ENCODE results near the gene IGDCC3. TPM values are rescaled to one million over a fixed set of nuclear protein-coding genes. Genes with fewer than 3 reads are reported as not detected.

The IGDCC3 gene
- total RNA-seq, 1 donor from 2014 or later, result 0.13 TPM

DNA sequence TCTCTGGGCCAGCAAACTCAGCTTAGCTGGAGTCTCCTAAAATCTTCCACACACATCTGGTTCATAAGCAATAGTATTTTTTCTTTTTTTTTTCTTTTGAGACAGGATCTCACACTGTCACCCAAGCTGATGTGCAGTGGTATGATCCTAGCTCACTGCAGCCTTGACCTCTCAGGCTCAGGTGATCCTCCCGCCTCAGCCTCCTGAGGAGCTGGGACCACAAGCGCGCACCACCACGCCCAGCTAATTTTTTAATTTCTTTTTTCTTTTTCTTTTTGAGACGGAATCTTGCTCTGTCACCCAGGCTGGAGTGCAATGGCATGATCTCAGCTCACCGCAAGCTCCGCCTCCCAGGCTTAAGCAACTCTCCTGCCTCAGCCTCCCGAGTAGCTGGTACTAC, 39.0 kb downstream of the IGDCC3 start:
- no peak for DNase-seq (ENCODE audit: low read depth)
- H3K36me3 ChIP-seq (ENCODE audit: control insufficient read depth, insufficient read depth, low read length), result no peaks in the 10 kb centered on the region
- TF ChIP-seq, protein P1, sequence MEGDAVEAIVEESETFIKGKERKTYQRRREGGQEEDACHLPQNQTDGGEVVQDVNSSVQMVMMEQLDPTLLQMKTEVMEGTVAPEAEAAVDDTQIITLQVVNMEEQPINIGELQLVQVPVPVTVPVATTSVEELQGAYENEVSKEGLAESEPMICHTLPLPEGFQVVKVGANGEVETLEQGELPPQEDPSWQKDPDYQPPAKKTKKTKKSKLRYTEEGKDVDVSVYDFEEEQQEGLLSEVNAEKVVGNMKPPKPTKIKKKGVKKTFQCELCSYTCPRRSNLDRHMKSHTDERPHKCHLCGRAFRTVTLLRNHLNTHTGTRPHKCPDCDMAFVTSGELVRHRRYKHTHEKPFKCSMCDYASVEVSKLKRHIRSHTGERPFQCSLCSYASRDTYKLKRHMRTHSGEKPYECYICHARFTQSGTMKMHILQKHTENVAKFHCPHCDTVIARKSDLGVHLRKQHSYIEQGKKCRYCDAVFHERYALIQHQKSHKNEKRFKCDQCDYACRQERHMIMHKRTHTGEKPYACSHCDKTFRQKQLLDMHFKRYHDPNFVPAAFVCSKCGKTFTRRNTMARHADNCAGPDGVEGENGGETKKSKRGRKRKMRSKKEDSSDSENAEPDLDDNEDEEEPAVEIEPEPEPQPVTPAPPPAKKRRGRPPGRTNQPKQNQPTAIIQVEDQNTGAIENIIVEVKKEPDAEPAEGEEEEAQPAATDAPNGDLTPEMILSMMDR (IDR thresholded peaks at IDR 0.05; ENCODE audit: insufficient read depth, low read length, poor library complexity, severe bottlenecking), result no peak
- H3K27me3 ChIP-seq (ENCODE audit: control insufficient read depth, insufficient read depth, low read length), result peaks cover 33% of the 10 kb centered on the region
- H3K4me3 ChIP-seq (ENCODE audit: low read depth, low read length), result no peak overlapping the region

DNA sequence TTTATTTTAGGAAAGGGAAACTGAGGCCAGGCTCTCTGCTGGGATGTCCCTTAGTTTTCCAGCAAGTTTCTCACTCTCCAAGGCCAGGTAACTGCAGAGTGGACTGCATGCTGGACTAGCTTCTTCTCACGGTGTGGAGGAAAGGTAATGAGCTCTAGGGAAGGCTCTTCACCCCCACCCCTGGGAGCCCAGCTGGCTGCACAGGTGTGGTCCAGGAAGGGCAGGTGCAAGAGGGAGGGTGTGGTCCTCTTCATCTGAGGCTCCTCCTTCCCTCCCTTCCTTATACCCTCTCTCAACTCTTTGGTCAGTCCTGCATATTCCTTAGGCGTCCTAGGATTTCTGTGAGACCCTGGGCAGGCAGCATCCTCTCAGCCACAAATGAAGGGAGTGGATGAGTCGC, 39.4 kb downstream of the IGDCC3 start:
- no peak for DNase-seq (ENCODE audit: low read depth)
- TF ChIP-seq, protein P1 (IDR thresholded peaks at IDR 0.05; ENCODE audit: insufficient read depth, low read length, poor library complexity, severe bottlenecking), result no peak
- Histone ChIP-seq H3K27me3 (ENCODE audit: control insufficient read depth, insufficient read depth, low read length) (peaks cover 33% of the 10 kb centered on the region), H3K4me3 (ENCODE audit: low read depth, low read length) (no peak overlapping the region), H3K36me3 (ENCODE audit: control insufficient read depth, insufficient read depth, low read length) (no peaks in the 10 kb centered on the region)

DNA sequence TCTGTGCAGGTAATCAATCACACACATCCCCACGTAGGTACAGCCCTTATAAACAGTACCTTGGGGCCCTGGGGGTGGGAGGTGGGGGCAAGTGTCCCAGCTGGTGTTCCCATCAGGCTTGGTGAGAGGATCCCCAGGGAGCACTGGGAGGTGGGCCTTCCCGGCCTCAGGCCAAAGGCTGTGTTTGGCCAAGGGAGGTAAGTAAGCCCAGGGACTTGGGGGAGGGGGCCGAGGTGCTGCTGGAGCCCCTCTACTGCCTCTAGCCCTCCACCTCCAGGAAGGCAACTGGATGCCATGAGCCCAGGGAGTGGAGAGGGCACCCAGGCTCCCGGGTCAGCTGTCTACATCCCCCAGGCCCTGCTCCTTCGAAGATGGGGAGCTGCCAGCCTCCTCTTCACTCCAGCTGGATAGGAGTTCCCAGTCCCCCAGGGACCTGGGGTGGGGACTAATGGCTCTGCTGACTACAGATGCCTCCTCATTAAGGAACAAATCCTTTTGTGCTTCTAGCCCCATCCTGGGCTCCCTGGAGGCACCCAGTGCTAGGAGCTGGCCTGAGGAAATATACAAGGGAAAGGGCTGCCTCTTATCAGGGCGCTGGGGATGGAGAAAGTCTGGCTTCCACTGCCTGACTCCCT, 40.2 kb downstream of the IGDCC3 start:
- Histone ChIP-seq H3K4me3 (ENCODE audit: low read depth, low read length) (no peak overlapping the region), H3K27me3 (ENCODE audit: control insufficient read depth, insufficient read depth, low read length) (peaks cover 39% of the 10 kb centered on the region), H3K36me3 (ENCODE audit: control insufficient read depth, insufficient read depth, low read length) (no peaks in the 10 kb centered on the region)
- no peak for DNase-seq (ENCODE audit: low read depth)
- TF ChIP-seq, protein P1 (IDR thresholded peaks at IDR 0.05; ENCODE audit: insufficient read depth, low read length, poor library complexity, severe bottlenecking), result no peak

DNA sequence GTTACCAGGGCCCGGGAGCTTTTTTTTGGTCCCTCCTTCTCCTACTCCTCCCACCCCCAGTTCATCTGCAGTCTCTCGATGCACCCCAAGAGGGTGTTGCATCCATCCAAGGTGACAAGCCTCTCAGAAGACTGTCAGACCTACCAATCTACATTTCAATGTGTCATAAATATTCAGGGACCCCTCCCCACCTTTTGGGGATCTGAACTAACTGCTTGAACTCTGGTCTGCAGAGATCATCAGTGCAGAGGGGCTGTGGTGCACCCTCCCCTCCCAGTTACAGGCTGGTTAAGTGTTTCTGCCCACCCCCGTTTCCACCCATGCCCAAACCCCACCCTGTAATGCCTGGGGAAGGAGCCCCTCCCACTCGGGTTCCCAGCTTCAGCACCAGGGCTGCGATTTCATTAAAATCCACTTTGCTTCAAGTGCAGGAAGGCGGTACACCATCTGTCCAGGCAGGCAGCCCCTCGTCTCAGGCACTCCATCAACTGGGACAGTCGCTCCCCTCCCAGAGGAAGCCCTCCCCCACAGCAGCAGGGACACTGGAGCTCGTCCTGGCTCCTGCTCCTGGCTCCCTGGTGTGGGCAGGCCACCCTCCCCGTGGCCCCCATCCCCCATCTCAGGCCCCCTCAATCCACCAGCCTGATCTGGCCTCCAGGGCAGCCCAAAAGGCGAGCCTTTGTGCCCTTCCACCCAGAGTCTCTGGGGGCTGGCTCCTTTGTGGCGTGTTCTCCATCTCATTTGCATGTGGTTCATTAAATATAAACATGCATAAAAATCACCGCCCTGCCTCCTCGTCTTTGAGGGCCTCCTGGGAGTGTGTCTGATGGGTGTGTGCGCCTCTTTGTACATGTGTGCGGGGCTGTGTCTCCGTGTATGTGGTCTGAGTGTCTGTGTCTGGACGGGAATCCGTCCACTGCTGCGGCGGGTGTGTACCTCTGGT, 41.0 kb downstream of the IGDCC3 start:
- TF ChIP-seq, protein P1 (IDR thresholded peaks at IDR 0.05; ENCODE audit: insufficient read depth, low read length, poor library complexity, severe bottlenecking), result no peak
- Histone ChIP-seq H3K4me3 (ENCODE audit: low read depth, low read length) (no peak overlapping the region), H3K36me3 (ENCODE audit: control insufficient read depth, insufficient read depth, low read length) (no peaks in the 10 kb centered on the region), H3K27me3 (ENCODE audit: control insufficient read depth, insufficient read depth, low read length) (peaks cover 45% of the 10 kb centered on the region)
- DNase-seq (ENCODE audit: low read depth), result no peak

DNA sequence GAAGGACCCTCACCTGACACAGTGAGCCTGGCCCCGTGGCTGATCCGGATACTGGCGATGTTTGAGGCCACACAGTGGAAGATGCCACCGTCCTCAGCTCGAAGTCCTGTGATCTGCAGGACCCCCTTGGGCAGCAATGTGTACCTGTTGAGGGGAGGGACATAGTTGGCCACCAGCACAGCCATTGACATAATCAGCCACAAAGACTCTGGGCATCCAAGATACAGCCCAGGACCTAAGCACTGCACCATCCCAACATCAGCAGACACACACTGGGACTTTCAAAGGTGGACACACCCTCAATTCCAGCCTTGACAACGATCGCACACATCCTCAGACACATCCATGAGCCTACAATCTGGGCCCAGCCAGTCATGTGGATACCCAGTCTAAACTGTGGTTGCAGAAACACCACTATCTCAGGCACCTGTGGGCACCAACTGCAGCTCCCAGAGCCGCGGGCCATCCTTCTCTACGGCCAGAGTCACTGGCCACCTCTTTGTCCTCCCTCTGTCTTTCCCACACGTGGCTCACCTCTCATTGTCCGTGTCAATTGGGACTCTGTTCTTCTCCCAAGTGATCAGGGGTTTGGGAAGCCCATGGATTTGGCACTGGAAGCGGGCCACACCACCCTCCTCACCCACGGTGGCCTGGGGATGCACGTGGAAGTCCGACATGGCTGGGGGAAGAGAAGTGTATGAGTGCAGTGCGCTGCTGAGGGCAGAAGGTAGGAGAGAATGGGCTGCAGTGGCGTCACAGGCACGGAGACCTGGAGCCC, 42.3 kb downstream of the IGDCC3 start:
- no peak overlapping the region for H3K4me3 ChIP-seq (ENCODE audit: low read depth, low read length)
- no peak for DNase-seq (ENCODE audit: low read depth)
- TF ChIP-seq, protein P1 (IDR thresholded peaks at IDR 0.05; ENCODE audit: insufficient read depth, low read length, poor library complexity, severe bottlenecking), result no peak
- H3K36me3 ChIP-seq (ENCODE audit: control insufficient read depth, insufficient read depth, low read length), result no peaks in the 10 kb centered on the region
- H3K27me3 ChIP-seq (ENCODE audit: control insufficient read depth, insufficient read depth, low read length), result peaks cover 56% of the 10 kb centered on the region
